ENCODE results near the gene SYNE1. TPM values are rescaled to one million over a fixed set of nuclear protein-coding genes. Genes with fewer than 3 reads are reported as not detected.

Gene SYNE1
- total RNA-seq, 6 experiments from 2014 or later: 60.0 to 69.0 (median 66.9) TPM

GRCh38 chr6:152360034-152360433 is 277.1 kb downstream of the SYNE1 start:
- TF ChIP-seq CTCF (IDR thresholded peaks at IDR 0.05): no peak
- peaks cover 33% of the 10 kb centered on the region for H3K36me3 Mint-ChIP-seq (ENCODE audit: low read depth)
- H3K27me3 Mint-ChIP-seq (ENCODE audit: insufficient read depth): peaks cover 4% of the 10 kb centered on the region
- H3K27ac Mint-ChIP-seq: no peak overlapping the region
- peaks cover 5% of the 10 kb centered on the region for H3K4me1 Mint-ChIP-seq (ENCODE audit: low read depth)
- DNase-seq: no peak
- H3K9me3 Mint-ChIP-seq: no peaks in the 10 kb centered on the region
- no peak overlapping the region for H3K4me3 Mint-ChIP-seq

- H3K36me3 Mint-ChIP-seq (ENCODE audit: low read depth): peaks cover 25% of the 10 kb centered on the region
- no peaks in the 10 kb centered on the region; the same call in none of the 2 replicates for H3K27me3 Mint-ChIP-seq (ENCODE audit: insufficient read depth)
These were observed 280.5 kb downstream of the SYNE1 start for GRCh38 chr6:152356662-152357061.

GRCh38 chr6:152356016-152356415 is 281.1 kb downstream of the SYNE1 start:
- Mint-ChIP-seq H3K27me3 (ENCODE audit: insufficient read depth) (no peaks in the 10 kb centered on the region; the same call in none of the 2 replicates), H3K36me3 (ENCODE audit: low read depth) (peaks cover 25% of the 10 kb centered on the region), H3K4me1 (ENCODE audit: low read depth) (peaks cover 5% of the 10 kb centered on the region), H3K27ac (no peak overlapping the region), H3K4me3 (no peak overlapping the region), H3K9me3 (no peaks in the 10 kb centered on the region)
- TF ChIP-seq CTCF (IDR thresholded peaks at IDR 0.05): no peak
- no peak for DNase-seq

More at GRCh38 chr6:152356662-152357061, 280.5 kb downstream of the SYNE1 start:
- Mint-ChIP-seq H3K4me3 (no peak overlapping the region), H3K9me3 (no peaks in the 10 kb centered on the region), H3K4me1 (ENCODE audit: low read depth) (peaks cover 5% of the 10 kb centered on the region), H3K27ac (peak overlapping the region; percentile 28; the same call in 1 of the 2 replicates)
- peak; percentile 44 for DNase-seq
- TF ChIP-seq CTCF (IDR thresholded peaks at IDR 0.05): peak; percentile 58

- H3K4me3 Mint-ChIP-seq: no peak overlapping the region
- H3K27me3 Mint-ChIP-seq (ENCODE audit: insufficient read depth): no peaks in the 10 kb centered on the region; the same call in none of the 2 replicates
- no peaks in the 10 kb centered on the region for H3K9me3 Mint-ChIP-seq
- no peak for TF ChIP-seq CTCF (IDR thresholded peaks at IDR 0.05)
- H3K4me1 Mint-ChIP-seq (ENCODE audit: low read depth): peaks cover 5% of the 10 kb centered on the region
- no peak overlapping the region for H3K27ac Mint-ChIP-seq
- DNase-seq: no peak
- H3K36me3 Mint-ChIP-seq (ENCODE audit: low read depth): peaks cover 32% of the 10 kb centered on the region
These were observed 282.0 kb downstream of the SYNE1 start for GRCh38 chr6:152355166-152355565.

GRCh38 chr6:152353440-152353839 is 283.7 kb downstream of the SYNE1 start:
- no peak overlapping the region for H3K27ac Mint-ChIP-seq
- TF ChIP-seq CTCF (IDR thresholded peaks at IDR 0.05): no peak
- H3K4me3 Mint-ChIP-seq: no peak overlapping the region
- H3K4me1 Mint-ChIP-seq (ENCODE audit: low read depth): peaks cover 5% of the 10 kb centered on the region
- H3K9me3 Mint-ChIP-seq: no peaks in the 10 kb centered on the region
- H3K36me3 Mint-ChIP-seq (ENCODE audit: low read depth): peaks cover 43% of the 10 kb centered on the region
- DNase-seq: no peak
- H3K27me3 Mint-ChIP-seq (ENCODE audit: insufficient read depth): no peaks in the 10 kb centered on the region; the same call in none of the 2 replicates

- no peak for DNase-seq
- Mint-ChIP-seq H3K27ac (no peak overlapping the region), H3K4me3 (no peak overlapping the region), H3K9me3 (no peaks in the 10 kb centered on the region), H3K4me1 (ENCODE audit: low read depth) (peaks cover 15% of the 10 kb centered on the region), H3K27me3 (ENCODE audit: insufficient read depth) (no peaks in the 10 kb centered on the region; the same call in none of the 2 replicates), H3K36me3 (ENCODE audit: low read depth) (peaks cover 44% of the 10 kb centered on the region)
- TF ChIP-seq CTCF (IDR thresholded peaks at IDR 0.05): no peak
These were observed 285.4 kb downstream of the SYNE1 start for GRCh38 chr6:152351742-152352141.
